ENCODE data around the gene CDH23. TPM values are rescaled to one million over a fixed set of nuclear protein-coding genes. Genes with fewer than 3 reads are reported as not detected.

Gene CDH23
- total and polyA plus RNA-seq, 10 of the 15 experiments (the other 5 are each of a cell fraction or from before 2014, with no cell fraction given) = 0.09 to 0.40 (median 0.15) TPM; not detected in 1

DNA sequence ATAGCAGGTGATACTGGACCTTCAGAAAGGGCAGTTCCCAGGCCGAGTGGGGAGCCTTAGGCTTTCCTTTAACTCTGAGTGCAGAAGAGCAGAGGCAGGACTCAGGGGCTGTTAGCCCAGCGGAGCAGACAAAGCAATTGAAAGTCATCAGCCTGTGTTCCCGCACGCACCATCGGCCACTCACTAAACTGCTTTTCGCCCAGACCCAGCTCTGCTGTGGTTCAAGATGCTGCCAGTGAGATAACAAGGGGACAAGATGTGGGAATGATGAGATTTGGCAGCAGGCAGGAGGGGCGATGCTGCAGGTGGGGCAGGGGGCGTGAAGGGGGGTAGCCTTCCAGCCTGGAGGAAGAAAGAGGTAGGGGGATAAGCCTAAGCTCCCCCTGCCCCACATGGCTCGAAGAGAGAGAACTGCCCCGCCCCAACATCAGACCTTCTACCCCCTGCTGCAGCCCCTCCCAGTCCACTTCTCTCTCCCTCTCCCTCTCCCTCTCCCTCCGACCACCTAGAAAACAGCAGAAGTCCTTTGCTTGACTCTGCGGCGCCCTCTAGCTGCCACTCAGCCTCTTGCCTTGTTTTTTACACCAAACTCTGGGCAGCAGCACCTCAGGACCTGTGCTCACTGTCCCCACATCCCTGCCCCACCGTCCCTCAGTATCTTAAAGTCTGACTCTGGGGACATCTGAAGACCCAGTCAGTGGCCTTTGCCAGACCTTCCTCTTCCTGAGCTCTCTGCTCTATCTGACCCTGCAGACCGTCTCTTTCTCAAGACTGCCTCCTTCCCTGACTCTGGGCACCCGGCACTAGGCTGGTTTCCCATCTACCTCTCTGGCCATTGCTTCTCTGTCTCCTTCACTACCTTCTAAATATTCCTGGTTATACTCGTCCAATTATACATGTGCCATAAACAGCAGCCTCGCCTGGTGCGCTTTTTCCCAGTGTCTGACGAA is 212.4 kb downstream of the CDH23 start (continued):
- TF ChIP-seq, protein P1, sequence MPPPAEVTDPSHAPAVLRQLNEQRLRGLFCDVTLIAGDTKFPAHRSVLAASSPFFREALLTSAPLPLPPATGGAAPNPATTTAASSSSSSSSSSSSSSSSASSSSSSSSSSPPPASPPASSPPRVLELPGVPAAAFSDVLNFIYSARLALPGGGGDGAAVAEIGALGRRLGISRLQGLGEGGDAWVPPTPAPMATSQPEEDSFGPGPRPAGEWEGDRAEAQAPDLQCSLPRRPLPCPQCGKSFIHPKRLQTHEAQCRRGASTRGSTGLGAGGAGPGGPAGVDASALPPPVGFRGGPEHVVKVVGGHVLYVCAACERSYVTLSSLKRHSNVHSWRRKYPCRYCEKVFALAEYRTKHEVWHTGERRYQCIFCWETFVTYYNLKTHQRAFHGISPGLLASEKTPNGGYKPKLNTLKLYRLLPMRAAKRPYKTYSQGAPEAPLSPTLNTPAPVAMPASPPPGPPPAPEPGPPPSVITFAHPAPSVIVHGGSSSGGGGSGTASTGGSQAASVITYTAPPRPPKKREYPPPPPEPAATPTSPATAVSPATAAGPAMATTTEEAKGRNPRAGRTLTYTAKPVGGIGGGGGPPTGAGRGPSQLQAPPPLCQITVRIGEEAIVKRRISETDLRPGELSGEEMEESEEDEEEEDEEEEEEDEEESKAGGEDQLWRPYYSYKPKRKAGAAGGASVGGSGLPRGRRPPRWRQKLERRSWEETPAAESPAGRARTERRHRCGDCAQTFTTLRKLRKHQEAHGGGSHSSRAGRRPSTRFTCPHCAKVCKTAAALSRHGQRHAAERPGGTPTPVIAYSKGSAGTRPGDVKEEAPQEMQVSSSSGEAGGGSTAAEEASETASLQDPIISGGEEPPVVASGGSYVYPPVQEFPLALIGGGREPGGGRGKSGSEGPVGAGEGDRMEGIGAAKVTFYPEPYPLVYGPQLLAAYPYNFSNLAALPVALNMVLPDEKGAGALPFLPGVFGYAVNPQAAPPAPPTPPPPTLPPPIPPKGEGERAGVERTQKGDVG (CRISPR knock-in tag; IDR thresholded peaks at IDR 0.05) = no peak
- TF ChIP-seq CREM (IDR thresholded peaks at IDR 0.05; ENCODE audit: low read depth) (no peak), POLR2AphosphoS2 (IDR thresholded peaks at IDR 0.05; ENCODE audit: low read depth, low read length) (no peak), NFYA (IDR thresholded peaks at IDR 0.05; ENCODE audit: borderline replicate concordance, low read depth, low read length) (no peak), PAX5 (IDR thresholded peaks at IDR 0.05; ENCODE audit: borderline replicate concordance, low read depth, low read length) (no peak), GABPA (IDR thresholded peaks at IDR 0.05; ENCODE audit: low read depth) (no peak), FOXK2 (IDR thresholded peaks at IDR 0.05) (no peak)
- TF ChIP-seq, protein P2, sequence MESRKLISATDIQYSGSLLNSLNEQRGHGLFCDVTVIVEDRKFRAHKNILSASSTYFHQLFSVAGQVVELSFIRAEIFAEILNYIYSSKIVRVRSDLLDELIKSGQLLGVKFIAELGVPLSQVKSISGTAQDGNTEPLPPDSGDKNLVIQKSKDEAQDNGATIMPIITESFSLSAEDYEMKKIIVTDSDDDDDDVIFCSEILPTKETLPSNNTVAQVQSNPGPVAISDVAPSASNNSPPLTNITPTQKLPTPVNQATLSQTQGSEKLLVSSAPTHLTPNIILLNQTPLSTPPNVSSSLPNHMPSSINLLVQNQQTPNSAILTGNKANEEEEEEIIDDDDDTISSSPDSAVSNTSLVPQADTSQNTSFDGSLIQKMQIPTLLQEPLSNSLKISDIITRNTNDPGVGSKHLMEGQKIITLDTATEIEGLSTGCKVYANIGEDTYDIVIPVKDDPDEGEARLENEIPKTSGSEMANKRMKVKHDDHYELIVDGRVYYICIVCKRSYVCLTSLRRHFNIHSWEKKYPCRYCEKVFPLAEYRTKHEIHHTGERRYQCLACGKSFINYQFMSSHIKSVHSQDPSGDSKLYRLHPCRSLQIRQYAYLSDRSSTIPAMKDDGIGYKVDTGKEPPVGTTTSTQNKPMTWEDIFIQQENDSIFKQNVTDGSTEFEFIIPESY (IDR thresholded peaks at IDR 0.05) = no peak
- TF ChIP-seq, protein P3, sequence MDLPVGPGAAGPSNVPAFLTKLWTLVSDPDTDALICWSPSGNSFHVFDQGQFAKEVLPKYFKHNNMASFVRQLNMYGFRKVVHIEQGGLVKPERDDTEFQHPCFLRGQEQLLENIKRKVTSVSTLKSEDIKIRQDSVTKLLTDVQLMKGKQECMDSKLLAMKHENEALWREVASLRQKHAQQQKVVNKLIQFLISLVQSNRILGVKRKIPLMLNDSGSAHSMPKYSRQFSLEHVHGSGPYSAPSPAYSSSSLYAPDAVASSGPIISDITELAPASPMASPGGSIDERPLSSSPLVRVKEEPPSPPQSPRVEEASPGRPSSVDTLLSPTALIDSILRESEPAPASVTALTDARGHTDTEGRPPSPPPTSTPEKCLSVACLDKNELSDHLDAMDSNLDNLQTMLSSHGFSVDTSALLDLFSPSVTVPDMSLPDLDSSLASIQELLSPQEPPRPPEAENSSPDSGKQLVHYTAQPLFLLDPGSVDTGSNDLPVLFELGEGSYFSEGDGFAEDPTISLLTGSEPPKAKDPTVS (IDR thresholded peaks at IDR 0.05; ENCODE audit: low read depth, low read length) = no peak
- TF ChIP-seq, protein P4, sequence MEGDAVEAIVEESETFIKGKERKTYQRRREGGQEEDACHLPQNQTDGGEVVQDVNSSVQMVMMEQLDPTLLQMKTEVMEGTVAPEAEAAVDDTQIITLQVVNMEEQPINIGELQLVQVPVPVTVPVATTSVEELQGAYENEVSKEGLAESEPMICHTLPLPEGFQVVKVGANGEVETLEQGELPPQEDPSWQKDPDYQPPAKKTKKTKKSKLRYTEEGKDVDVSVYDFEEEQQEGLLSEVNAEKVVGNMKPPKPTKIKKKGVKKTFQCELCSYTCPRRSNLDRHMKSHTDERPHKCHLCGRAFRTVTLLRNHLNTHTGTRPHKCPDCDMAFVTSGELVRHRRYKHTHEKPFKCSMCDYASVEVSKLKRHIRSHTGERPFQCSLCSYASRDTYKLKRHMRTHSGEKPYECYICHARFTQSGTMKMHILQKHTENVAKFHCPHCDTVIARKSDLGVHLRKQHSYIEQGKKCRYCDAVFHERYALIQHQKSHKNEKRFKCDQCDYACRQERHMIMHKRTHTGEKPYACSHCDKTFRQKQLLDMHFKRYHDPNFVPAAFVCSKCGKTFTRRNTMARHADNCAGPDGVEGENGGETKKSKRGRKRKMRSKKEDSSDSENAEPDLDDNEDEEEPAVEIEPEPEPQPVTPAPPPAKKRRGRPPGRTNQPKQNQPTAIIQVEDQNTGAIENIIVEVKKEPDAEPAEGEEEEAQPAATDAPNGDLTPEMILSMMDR (IDR thresholded peaks at IDR 0.05 in 2 of 3, conservative IDR thresholded peaks at IDR 0.05 in 1 of 3; ENCODE audit: control insufficient read depth in 2 of 3, extremely low read depth in 1 of 3, insufficient read depth in 1 of 3, low read depth in 3 of 3, low read length in 3 of 3) = peak; percentile 75 to 84 (median 80)

Measured in GM12878 (cell line).